SH-SY5Y (cell line): ENCODE results near the gene TXLNA.

Experiments
- GATA2 ChIP-seq: IDR thresholded peaks from 2 replicates; pipeline ENCODE4 v1.6.1; 2011; ENCODE audit warnings: mild to moderate bottlenecking, low read depth, low read length
- GATA3 ChIP-seq: IDR thresholded peaks from 2 replicates; pipeline ENCODE4 v1.6.1; 2011; ENCODE audit warnings: low read depth, mild to moderate bottlenecking, low read length, moderate library complexity

GRCh38 chr1:32178380-32179192, 889 bp upstream of the TXLNA start:
- TF ChIP-seq GATA2 (no peak), GATA3 (no peak)
